Measurements from ENCODE around the gene NLRP1.

The NLRP1 gene

GRCh38 chr17:5530265-5531084 is 53.8 kb downstream of the NLRP1 start:
- TF ChIP-seq CTCF (IDR thresholded peaks at IDR 0.05; ENCODE audit: insufficient read depth, low read length) (no peak), SPI1 (IDR thresholded peaks at IDR 0.05; ENCODE audit: borderline replicate concordance, low read depth) (no peak), REST (IDR thresholded peaks at IDR 0.05; ENCODE audit: insufficient replicate concordance, low read depth) (no peak), GABPA (IDR thresholded peaks at IDR 0.05; ENCODE audit: low read depth) (no peak), POLR2AphosphoS5 (IDR thresholded peaks at IDR 0.05; ENCODE audit: low read depth) (no peak)
- no peak for DNase-seq (ENCODE audit: low read depth in 1 of 2, low spot score in 1 of 2)
- Histone ChIP-seq H3K27me3 (ENCODE audit: insufficient read depth, poor library complexity, severe bottlenecking) (no peaks in the 10 kb centered on the region), H3K27ac (replicated peaks) (no peak overlapping the region), H3K4me3 (replicated peaks; ENCODE audit: insufficient read depth, low read length) (no peak overlapping the region)

GRCh38 chr17:5527601-5528250 is 56.6 kb downstream of the NLRP1 start:
- no peak for DNase-seq (ENCODE audit: low read depth in 1 of 2, low spot score in 1 of 2)
- no peak for TF ChIP-seq POLR2AphosphoS5 (IDR thresholded peaks at IDR 0.05; ENCODE audit: low read depth)
- TF ChIP-seq REST (IDR thresholded peaks at IDR 0.05; ENCODE audit: insufficient replicate concordance, low read depth) = no peak
- no peak for TF ChIP-seq SPI1 (IDR thresholded peaks at IDR 0.05; ENCODE audit: borderline replicate concordance, low read depth)
- TF ChIP-seq CTCF (IDR thresholded peaks at IDR 0.05; ENCODE audit: insufficient read depth, low read length) = no peak
- no peak for TF ChIP-seq GABPA (IDR thresholded peaks at IDR 0.05; ENCODE audit: low read depth)
- H3K27me3 ChIP-seq (ENCODE audit: insufficient read depth, poor library complexity, severe bottlenecking) = no peaks in the 10 kb centered on the region
- H3K4me3 ChIP-seq (replicated peaks; ENCODE audit: insufficient read depth, low read length) = no peak overlapping the region
- H3K27ac ChIP-seq (replicated peaks) = no peak overlapping the region

GRCh38 chr17:5526821-5527598 is 57.3 kb downstream of the NLRP1 start:
- H3K4me3 ChIP-seq (replicated peaks; ENCODE audit: insufficient read depth, low read length) = no peak overlapping the region
- no peaks in the 10 kb centered on the region for H3K27me3 ChIP-seq (ENCODE audit: insufficient read depth, poor library complexity, severe bottlenecking)
- DNase-seq (ENCODE audit: low read depth in 1 of 2, low spot score in 1 of 2) = peak; percentile 1 to 17
- no peak overlapping the region for H3K27ac ChIP-seq (replicated peaks)
- no peak for TF ChIP-seq REST (IDR thresholded peaks at IDR 0.05; ENCODE audit: insufficient replicate concordance, low read depth)
- no peak for TF ChIP-seq GABPA (IDR thresholded peaks at IDR 0.05; ENCODE audit: low read depth)
- no peak for TF ChIP-seq CTCF (IDR thresholded peaks at IDR 0.05; ENCODE audit: insufficient read depth, low read length)
- TF ChIP-seq SPI1 (IDR thresholded peaks at IDR 0.05; ENCODE audit: borderline replicate concordance, low read depth) = no peak
- no peak for TF ChIP-seq POLR2AphosphoS5 (IDR thresholded peaks at IDR 0.05; ENCODE audit: low read depth)

All from HL-60 (cell line).